HUDEP-2 (cell line): ENCODE measurements around the gene RALGAPA2.

Source experiments
- DNase-seq, 76 experiments: peaks; one replicate each; lab custom pipeline; 2025; ENCODE audit not compliant: unreplicated experiment in 76 of 76; lab: John Stamatoyannopoulos, UW

The RALGAPA2 gene

GRCh38 chr20:20729563-20729962 is 17.1 kb upstream of the RALGAPA2 start:
- no peak for DNase-seq

GRCh38 chr20:20721489-20721888 is 9.0 kb upstream of the RALGAPA2 start:
- DNase-seq, result no peak

DNA sequence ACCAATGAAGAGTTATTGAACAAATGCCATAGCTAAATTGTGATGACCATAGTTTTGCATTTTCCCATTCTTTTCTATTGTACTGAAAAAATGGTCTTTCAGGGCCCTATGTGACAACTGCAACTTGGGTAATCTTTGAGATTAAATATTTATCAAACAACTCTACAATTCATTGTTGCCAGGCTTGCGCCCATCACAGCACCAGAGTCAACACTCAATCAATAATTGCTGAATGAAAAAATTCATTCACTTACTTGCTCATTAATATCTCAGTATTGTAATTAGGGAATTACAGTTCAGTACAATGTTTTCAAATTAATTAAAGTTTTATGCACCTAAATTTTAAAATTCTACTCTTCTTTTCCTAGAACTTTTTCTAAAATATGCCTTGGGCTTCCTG is 7.7 kb upstream of the RALGAPA2 start:
- no peak for DNase-seq

DNA sequence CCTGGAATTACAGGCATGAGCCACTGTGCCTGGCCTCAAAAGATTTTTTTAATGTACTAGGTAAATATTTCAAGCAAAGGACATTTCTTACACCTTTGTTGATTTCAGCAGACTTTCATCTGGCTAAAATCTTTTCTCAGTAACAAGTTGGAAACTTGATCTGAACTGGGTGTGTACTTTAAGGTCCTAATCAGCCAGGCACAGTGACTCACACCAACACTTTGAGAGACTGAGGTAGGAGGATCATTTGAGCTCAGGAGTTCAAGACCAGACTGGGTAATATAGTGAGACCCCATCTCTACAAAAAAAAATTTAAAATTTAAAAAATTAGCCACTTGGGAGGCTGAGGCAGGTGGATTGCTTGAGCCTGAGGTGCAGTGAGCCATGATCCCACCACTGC is 7.0 kb upstream of the RALGAPA2 start:
- DNase-seq, result no peak

GRCh38 chr20:20713244-20713765 is 861 bp upstream of the RALGAPA2 start:
- DNase-seq, result peak in 1 of 76 experiments; percentile 15

- peak in 1 of 76 experiments; percentile 37 for DNase-seq
Observed at GRCh38 chr20:20712004-20712473, 405 bp downstream of the RALGAPA2 start.

DNA sequence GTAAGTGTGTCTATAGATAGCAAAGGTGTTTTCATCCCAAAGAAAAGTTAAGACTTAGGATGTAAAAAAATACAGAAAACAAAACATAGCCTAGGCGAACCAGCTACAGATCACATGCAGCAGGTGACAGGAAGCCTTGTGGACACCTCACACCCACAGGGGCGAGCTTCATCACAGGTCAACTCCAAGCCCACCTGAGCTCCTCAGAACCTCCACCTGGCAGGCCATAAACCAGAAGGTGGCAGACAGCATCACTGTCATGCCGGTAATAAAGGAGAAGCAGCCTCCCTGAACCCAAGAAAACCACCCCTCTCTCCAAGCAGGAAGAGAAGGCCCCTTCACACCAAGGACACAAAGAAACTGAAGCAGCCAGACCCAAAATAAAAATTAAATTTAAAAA is 1.0 kb downstream of the RALGAPA2 start:
- DNase-seq, result peak in 3 of 76 experiments; percentile 2 to 8 (median 4)

GRCh38 chr20:20710443-20711315 is 1.8 kb downstream of the RALGAPA2 start:
- DNase-seq, result peak in 10 of 76 experiments; percentile 3 to 36 (median 9)

GRCh38 chr20:20709887-20710286 is 2.6 kb downstream of the RALGAPA2 start:
- DNase-seq, result no peak

- no peak for DNase-seq
Observed at GRCh38 chr20:20706285-20706684, 6.2 kb downstream of the RALGAPA2 start.

DNA sequence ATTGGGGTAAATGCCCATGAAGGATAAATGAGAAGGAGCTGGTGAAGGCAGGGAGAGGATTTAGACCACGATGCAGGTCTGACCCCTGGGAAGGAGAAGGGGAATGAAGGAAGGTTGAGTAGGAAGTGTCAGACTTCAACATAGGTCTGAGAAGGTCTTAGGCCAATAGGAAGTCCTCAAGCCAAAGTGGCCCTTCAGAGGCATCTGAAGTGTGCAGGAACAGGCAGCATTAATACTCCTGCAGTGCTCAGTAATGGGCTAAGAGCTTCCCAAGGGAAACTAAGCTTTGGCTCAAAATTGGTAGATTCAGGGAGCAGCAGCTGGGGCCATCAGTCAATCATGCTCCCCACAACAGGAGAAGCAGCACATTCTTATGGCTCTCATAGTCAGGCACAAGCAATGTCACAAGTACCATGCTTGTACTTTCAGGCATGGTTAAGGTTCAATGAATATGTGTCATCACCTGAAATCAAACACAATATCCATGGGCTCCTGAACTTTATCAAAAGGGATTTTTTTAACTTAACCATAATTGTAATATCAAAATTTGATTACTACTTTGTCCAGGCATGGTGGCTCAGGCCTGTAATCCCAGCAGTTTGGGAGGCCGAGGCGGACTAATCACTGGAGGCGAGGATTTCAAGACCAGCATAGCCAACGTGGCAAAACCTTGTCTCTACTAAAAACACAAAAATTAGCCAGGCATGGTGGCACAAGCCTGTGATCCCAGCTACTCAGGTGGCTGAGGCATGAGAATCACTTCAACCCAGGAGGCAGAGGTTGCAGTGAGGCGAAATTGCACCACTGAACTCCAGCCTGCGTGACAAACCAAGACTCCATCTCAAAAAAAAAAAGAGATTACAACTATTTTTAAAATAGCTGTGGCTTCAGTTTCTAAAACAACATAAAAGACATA is 9.9 kb downstream of the RALGAPA2 start:
- DNase-seq, result no peak

GRCh38 chr20:20699917-20700316 is 12.5 kb downstream of the RALGAPA2 start:
- no peak for DNase-seq

- no peak for DNase-seq
Observed at GRCh38 chr20:20699144-20699543, 13.3 kb downstream of the RALGAPA2 start.

- DNase-seq, result no peak
Observed at GRCh38 chr20:20697325-20697845, 15.1 kb downstream of the RALGAPA2 start.

- no peak for DNase-seq
Observed at GRCh38 chr20:20695250-20695816, 17.1 kb downstream of the RALGAPA2 start.

- DNase-seq, result no peak
Observed at GRCh38 chr20:20694591-20694990, 17.9 kb downstream of the RALGAPA2 start.

DNA sequence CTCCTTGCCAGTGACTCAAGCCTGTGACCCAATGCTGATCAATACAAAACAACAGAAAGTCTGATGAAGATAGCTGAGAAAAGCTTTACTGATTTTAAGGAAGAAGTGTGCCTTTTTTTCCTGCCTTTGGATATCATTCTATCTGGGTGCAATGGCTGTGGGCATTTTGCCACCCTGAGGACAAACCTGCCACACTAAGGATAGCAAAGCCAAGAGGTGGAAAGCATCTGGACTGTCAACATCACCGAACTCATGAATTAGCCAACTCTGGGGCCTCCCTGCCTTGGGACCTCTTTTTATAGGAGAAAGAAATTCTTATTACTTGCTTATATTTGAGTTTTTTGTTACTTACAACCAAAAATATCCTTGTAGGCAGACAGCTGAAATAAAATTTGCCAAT is 19.9 kb downstream of the RALGAPA2 start:
- DNase-seq, result no peak

- no peak for DNase-seq
Observed at GRCh38 chr20:20691477-20692235, 20.8 kb downstream of the RALGAPA2 start.

DNA sequence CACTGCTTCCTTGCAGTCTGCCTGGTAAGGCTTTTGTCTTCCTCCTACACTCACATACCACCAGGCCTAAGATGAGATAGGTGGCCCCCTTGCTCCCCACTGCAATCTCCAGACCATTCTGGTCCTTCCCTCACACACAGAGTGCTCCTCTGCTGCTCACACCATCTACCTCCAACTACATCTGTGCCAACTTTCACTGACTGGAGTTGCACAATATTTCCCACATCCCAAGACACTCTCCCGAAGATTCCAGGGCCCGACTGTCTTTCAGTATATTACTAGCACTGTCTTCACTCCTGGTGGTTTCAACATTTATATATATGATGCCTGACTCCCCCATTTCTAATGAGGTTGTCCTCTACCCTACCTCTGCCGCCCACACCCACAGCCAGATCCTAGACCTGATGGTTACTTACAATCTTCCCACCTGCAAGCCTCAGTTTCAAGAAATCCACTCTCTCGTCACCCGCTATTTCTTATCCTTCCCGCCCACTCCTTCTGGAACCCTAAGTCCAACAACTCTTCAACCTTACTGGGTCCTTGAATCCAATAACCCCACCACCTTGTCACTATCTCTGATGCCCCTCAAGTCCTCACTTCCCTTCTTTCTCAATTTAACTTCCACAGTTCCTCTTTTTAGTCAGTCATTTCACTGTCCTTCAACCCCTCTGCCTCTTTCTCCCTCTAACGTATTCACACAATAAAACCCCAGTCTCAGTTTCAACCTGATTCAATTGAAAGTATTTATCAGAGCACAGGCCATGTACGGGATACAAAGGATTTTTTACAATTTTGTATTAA is 21.6 kb downstream of the RALGAPA2 start:
- no peak for DNase-seq
